ENCODE results near the gene CYP2F1. TPM values are rescaled to one million over a fixed set of nuclear protein-coding genes. Genes with fewer than 3 reads are reported as not detected.

Gene CYP2F1, protein sequence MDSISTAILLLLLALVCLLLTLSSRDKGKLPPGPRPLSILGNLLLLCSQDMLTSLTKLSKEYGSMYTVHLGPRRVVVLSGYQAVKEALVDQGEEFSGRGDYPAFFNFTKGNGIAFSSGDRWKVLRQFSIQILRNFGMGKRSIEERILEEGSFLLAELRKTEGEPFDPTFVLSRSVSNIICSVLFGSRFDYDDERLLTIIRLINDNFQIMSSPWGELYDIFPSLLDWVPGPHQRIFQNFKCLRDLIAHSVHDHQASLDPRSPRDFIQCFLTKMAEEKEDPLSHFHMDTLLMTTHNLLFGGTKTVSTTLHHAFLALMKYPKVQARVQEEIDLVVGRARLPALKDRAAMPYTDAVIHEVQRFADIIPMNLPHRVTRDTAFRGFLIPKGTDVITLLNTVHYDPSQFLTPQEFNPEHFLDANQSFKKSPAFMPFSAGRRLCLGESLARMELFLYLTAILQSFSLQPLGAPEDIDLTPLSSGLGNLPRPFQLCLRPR
- not detected in 2 replicates for total RNA-seq (2013; cell fraction: nucleolus; rRNA removed)
- total RNA-seq (2014; rRNA removed) (not detected in 2 replicates), total RNA-seq (2014; rRNA removed; fragmentation: Illumina TruSeq; extraction: Trizol) (not detected in 2 replicates), total RNA-seq (2021) (not detected in 2 replicates), polyA plus RNA-seq (2011; rRNA removed) (not detected in 2 replicates), polyA plus RNA-seq (2014; fragmentation: Illumina TruSeq; extraction: Trizol) (not detected in 2 replicates), polyA plus RNA-seq (2014; fragmentation: Nextera tagmentation; extraction: Ambion mirVana) (not detected), polyA plus RNA-seq (2014; rRNA removed) (not detected in 2 replicates), polyA plus RNA-seq (2016; fragmentation: Nextera tagmentation; extraction: Ambion mirVana) (not detected), polyA minus RNA-seq (2011; rRNA and poly(A)+ RNA removed) (not detected in 2 replicates), Bru-seq, nascent RNA (not detected), BruChase-seq, experiment 1, labeled RNA remaining after a 6-hour chase (not detected), BruChase-seq, experiment 2, labeled RNA remaining after a 2-hour chase (not detected)
- polyA plus RNA-seq (2011; ENCODE audit: low read depth), result not detected
- polyA plus RNA-seq (2011; cell fraction: cytosol; rRNA removed), result not detected in 2 replicates
- not detected in 2 replicates for polyA plus RNA-seq (2011; cell fraction: nucleus; rRNA removed)
- polyA plus RNA-seq (2012), result 0.55 TPM in 1 of 2 replicates, not detected in the other
- polyA minus RNA-seq (2011; cell fraction: cytosol; rRNA and poly(A)+ RNA removed), result not detected in 2 replicates
- not detected in 2 replicates for polyA minus RNA-seq (2011; cell fraction: nucleus; rRNA and poly(A)+ RNA removed)
- long read RNA-seq, experiment 1, result 0 reads
- long read RNA-seq, experiment 2, result 0 reads

DNA sequence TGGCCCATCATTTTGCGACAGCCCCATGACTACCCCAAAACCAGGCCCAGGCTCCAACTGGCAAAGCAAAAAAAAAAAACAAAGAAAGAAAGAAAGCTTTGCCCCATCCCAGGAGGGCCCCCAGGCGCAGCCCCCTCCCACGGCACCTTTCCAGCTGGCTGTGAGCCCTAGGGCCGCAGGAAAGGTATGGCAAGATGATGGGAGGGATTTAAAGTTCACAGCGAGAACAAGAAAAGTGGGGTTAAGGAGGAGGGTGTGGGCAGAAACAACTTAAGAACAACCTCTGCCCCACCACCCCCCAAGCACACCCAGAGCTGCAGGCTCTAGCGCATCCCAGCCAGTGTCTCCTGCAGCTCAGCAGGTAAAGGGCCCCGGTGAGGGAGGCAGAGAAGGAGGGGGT lies at the start of gene CYP2F1:
Gene CYP2F1, plus strand, starts transcription at position 301 of the 400 bp plus-strand sequence. CDS start 1,757 bp downstream, outside the sequence.
- POLR2A ChIA-PET, result interaction anchor here (0.7 kb wide), 1 partner anchor 610 kb away, joined by 7 read pairs; no protein-coding TSS in a partner anchor
- CTCF ChIA-PET, result interaction anchor here (0.7 to 1.0 kb wide), 2 partner anchors 10 to 479 kb away, joined by 3 to 4 read pairs; no protein-coding TSS in a partner anchor
- 14% methylated on average over 7 of the region's 7 CpGs for WGBS (ENCODE audit: insufficient coverage, insufficient replicate concordance, low lambda C conversion rate, missing lambda C conversion rate)

More for the DNA sequence above, at the start of gene CYP2F1:
- H3K4me2 ChIP-seq (ENCODE audit: control insufficient read depth, insufficient read depth), result no peak within 1 kb of the TSS
- RAD21 ChIA-PET (ENCODE audit: unreplicated experiment), result no interaction called here
- in situ Hi-C loops (cut with MboI), result no loop called here
- BruUV-seq (replicated peaks), result no TSS peak
- no peaks in the 10 kb centered on the region for H3K9me3 ChIP-seq (replicated peaks; ENCODE audit: control insufficient read depth, insufficient read depth, low read length)
- H3K36me3 ChIP-seq (ENCODE audit: control insufficient read depth in 2 of 2, insufficient read depth in 2 of 2, low read length in 1 of 2), result no peaks in the 10 kb centered on the region
- intact Hi-C loops (cut with micrococcal nuclease; ENCODE audit: unreplicated experiment), result no loop called here
- H3K4me3 ChIP-seq, result no peak within 1 kb of the TSS
- DNase-seq (ENCODE audit: low read depth, low spot score) (no peak), ATAC-seq (no peak), FAIRE-seq (no peak)
- SMC1A ChIA-PET (ENCODE audit: uncharacterized antibody, unreplicated experiment), result no interaction called here
- no peaks in the 10 kb centered on the region for H3K4me1 ChIP-seq (ENCODE audit: control insufficient read depth, insufficient read depth, low read length)
- TF ChIP-seq, protein P1, sequence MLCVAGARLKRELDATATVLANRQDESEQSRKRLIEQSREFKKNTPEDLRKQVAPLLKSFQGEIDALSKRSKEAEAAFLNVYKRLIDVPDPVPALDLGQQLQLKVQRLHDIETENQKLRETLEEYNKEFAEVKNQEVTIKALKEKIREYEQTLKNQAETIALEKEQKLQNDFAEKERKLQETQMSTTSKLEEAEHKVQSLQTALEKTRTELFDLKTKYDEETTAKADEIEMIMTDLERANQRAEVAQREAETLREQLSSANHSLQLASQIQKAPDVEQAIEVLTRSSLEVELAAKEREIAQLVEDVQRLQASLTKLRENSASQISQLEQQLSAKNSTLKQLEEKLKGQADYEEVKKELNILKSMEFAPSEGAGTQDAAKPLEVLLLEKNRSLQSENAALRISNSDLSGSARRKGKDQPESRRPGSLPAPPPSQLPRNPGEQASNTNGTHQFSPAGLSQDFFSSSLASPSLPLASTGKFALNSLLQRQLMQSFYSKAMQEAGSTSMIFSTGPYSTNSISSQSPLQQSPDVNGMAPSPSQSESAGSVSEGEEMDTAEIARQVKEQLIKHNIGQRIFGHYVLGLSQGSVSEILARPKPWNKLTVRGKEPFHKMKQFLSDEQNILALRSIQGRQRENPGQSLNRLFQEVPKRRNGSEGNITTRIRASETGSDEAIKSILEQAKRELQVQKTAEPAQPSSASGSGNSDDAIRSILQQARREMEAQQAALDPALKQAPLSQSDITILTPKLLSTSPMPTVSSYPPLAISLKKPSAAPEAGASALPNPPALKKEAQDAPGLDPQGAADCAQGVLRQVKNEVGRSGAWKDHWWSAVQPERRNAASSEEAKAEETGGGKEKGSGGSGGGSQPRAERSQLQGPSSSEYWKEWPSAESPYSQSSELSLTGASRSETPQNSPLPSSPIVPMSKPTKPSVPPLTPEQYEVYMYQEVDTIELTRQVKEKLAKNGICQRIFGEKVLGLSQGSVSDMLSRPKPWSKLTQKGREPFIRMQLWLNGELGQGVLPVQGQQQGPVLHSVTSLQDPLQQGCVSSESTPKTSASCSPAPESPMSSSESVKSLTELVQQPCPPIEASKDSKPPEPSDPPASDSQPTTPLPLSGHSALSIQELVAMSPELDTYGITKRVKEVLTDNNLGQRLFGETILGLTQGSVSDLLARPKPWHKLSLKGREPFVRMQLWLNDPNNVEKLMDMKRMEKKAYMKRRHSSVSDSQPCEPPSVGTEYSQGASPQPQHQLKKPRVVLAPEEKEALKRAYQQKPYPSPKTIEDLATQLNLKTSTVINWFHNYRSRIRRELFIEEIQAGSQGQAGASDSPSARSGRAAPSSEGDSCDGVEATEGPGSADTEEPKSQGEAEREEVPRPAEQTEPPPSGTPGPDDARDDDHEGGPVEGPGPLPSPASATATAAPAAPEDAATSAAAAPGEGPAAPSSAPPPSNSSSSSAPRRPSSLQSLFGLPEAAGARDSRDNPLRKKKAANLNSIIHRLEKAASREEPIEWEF (IDR thresholded peaks at IDR 0.05; ENCODE audit: insufficient replicate concordance, low read depth, low read length), result no peak
- no peak for TF ChIP-seq ZNF274 (IDR thresholded peaks at IDR 0.05; ENCODE audit: insufficient read depth, insufficient read length)
- TF ChIP-seq YY1 (IDR thresholded peaks at IDR 0.05; ENCODE audit: low read depth, low read length), result no peak
- no peak for TF ChIP-seq NBN (IDR thresholded peaks at IDR 0.05)
- TF ChIP-seq SMARCA5 (IDR thresholded peaks at IDR 0.05), result no peak
- TF ChIP-seq, protein P2, sequence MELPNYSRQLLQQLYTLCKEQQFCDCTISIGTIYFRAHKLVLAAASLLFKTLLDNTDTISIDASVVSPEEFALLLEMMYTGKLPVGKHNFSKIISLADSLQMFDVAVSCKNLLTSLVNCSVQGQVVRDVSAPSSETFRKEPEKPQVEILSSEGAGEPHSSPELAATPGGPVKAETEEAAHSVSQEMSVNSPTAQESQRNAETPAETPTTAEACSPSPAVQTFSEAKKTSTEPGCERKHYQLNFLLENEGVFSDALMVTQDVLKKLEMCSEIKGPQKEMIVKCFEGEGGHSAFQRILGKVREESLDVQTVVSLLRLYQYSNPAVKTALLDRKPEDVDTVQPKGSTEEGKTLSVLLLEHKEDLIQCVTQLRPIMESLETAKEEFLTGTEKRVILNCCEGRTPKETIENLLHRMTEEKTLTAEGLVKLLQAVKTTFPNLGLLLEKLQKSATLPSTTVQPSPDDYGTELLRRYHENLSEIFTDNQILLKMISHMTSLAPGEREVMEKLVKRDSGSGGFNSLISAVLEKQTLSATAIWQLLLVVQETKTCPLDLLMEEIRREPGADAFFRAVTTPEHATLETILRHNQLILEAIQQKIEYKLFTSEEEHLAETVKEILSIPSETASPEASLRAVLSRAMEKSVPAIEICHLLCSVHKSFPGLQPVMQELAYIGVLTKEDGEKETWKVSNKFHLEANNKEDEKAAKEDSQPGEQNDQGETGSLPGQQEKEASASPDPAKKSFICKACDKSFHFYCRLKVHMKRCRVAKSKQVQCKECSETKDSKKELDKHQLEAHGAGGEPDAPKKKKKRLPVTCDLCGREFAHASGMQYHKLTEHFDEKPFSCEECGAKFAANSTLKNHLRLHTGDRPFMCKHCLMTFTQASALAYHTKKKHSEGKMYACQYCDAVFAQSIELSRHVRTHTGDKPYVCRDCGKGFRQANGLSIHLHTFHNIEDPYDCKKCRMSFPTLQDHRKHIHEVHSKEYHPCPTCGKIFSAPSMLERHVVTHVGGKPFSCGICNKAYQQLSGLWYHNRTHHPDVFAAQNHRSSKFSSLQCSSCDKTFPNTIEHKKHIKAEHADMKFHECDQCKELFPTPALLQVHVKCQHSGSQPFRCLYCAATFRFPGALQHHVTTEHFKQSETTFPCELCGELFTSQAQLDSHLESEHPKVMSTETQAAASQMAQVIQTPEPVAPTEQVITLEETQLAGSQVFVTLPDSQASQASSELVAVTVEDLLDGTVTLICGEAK (IDR thresholded peaks at IDR 0.05; ENCODE audit: borderline replicate concordance), result no peak
- TF ChIP-seq TARDBP (IDR thresholded peaks at IDR 0.05; ENCODE audit: borderline replicate concordance), result no peak
- H3K9ac ChIP-seq (ENCODE audit: control insufficient read depth, insufficient read depth, low read length), result no peak within 1 kb of the TSS
- no peaks in the 10 kb centered on the region for H3K27me3 ChIP-seq (replicated peaks in 1 of 2; ENCODE audit: control insufficient read depth in 2 of 2, insufficient read depth in 2 of 2, low read length in 1 of 2)
- no peak within 1 kb of the TSS for H2AFZ ChIP-seq (ENCODE audit: control insufficient read depth, low read depth, low read length)
- H3K27ac ChIP-seq (ENCODE audit: control insufficient read depth, insufficient read depth), result no peak within 1 kb of the TSS
- no peaks in the 10 kb centered on the region for H4K20me1 ChIP-seq (ENCODE audit: control insufficient read depth, insufficient read depth)
- H3K79me2 ChIP-seq (ENCODE audit: control insufficient read depth, insufficient read depth, low read length), result no peaks in the 10 kb centered on the region
